Glomerular visceral epithelial cell (primary cell): ENCODE results near the gene CLDN1.

ENCODE experiments used
- DNase-seq: peaks from one replicate; pipeline ENCODE4 v3.0.0-alpha.2; 2016; ENCODE audit errors: extremely low spot score

The CLDN1 gene

GRCh38 chr3:190333961-190334360 is 11.7 kb upstream of the CLDN1 start:
- DNase-seq = no peak

- DNase-seq = no peak
Observed at GRCh38 chr3:190330936-190331734, 8.9 kb upstream of the CLDN1 start.

DNA sequence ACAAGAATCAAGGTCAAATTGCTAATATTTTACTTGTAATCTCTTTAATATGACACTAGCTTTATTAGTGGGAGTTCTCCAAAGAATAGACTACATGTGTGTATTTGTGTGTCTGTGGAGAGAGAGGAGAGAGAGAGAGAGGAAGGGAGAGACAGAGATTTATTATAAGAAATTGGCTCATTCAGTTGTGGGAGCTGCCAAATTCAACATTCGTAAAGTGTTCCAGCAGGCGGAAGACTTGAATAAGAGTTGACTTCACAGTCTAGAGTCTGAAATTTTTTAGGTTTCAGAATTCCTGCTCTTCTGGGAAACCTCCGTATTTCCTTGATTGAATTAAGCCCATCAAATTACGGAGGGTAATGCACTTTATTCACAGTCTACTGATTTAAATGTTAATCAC is 4.7 kb upstream of the CLDN1 start:
- DNase-seq = no peak

DNA sequence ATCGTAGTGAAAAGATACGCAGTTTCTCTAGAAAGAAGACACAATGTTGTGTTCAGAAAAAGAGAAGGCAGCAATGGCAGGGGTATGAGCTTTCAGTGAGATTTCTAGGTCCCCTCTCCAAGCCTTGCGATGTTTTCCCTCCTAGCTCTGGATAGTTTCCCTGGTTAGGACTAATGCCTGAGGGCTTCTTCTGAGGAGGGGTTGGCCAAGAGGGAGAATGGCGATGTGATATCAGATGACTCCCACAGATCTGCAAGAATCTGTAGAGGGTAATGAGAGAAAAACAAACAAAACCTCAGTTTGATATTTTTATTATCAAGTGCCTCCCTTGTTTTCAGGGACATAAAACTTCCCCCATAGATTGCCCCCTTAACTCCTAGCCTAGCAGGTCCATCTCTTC is 4.1 kb upstream of the CLDN1 start:
- no peak for DNase-seq

GRCh38 chr3:190325923-190326322 is 3.7 kb upstream of the CLDN1 start:
- DNase-seq = no peak

DNA sequence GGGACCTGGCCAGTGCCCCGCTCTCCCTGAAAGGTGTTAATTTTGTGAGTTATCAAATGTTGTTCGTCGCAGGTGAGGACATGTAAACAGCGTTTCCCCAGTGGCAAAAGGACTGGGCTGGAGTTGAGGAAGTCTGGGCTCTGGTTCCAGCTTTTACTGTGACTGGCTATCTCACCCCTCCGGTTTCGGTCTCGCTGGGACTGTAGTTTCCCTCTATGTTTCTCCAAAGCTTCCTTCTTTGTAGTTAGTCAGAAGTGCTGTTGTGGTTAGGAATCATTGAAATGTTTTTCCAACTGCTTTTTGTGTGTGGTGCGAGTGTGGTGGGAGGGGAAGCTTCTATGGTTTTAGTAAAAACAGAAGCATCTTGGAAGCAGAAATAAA is 990 bp upstream of the CLDN1 start:
- DNase-seq = no peak

GRCh38 chr3:190322604-190323245 is 479 bp upstream of the CLDN1 start:
- DNase-seq = no peak

DNA sequence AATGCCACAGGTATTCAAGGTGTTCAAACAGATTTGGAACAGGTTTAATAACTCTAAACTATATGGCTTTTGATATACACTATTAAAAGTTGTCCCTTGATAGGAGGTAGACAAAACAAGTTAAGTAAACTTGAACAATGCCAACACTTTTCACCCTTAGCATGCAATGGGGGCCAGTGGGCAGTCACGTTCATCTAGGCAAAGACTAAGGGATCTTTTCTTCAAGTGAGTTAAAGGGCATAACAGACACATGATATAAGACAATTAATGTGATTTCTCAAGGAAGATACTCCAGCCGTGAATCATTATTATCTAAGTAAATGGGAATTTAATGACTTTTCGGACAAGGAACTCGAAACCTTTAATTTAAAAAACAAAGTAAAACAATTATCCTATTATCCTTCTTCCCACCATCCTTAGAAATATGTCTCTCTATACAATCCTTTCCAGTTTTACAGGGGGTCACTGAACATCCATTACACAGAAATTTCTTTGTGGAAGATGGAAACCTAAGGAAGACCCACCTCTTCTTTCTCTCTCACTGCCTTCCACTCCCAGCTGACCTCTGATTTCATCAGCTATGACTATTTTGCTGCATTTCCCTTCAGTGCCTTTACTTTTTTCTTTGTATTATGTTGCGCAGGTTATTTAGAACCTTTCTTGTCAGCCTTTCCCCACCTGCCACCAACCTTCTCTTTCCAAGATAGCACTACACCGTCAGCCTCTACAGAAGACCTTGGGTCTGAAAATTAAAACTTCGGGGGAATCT is 1.5 kb downstream of the CLDN1 start:
- DNase-seq = peak; percentile 34

DNA sequence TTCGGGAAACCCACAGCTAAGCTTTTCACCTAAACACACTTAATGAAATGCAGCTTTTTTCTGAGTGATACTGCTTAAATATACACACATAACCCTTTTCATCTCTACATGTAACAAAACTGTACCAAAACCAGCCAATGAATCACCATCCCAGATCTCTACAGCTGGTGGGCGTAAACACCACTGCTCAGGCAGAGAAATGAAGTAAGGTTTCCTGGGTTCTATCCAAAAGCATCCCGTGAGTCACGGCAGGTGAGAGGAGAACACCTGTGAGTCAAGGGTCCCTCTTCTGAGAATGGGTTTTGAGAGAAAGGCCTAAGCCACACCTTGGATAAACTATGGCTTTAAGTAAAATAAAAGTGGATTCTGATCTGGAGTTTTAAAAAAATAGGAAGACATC is 2.6 kb downstream of the CLDN1 start:
- peak; percentile 42 for DNase-seq

DNA sequence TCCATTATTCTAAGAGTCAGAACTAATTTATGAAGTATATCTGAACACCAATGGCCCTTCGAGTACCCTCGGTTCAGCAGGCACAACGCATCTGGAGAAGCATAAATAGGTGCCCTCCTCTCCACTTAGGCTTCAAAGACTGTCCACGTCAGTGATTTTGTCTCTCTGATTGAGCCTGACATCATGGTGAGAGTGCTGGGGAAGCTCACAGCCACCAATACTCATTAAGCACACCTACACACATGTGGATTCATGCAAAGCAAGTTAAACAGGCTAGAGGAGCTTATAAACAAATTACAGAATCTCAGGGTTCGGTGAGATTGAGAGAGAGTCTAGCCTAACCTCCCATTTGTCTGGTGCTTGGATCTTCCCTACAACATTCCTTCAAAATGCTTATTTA is 3.6 kb downstream of the CLDN1 start:
- no peak for DNase-seq

DNA sequence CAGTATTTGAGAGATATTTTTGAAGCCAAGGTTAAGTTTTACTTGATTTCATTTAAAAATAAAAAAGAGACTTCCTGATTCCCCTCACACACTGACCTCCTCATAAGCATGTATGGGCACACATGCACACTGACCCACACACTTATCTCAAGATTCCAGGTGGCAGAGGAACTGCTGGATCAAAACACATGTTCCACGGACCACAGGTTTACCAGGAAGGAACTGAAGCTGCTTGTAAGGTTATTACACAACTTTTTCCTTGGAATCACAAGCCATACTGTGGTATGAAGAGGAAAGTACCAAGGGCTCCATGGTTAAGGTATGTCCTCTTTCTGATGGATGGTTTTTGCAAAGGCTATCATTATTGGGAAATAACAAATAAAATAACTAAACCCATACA is 7.5 kb downstream of the CLDN1 start:
- DNase-seq = no peak

GRCh38 chr3:190309414-190309813 is 12.8 kb downstream of the CLDN1 start:
- DNase-seq = no peak

DNA sequence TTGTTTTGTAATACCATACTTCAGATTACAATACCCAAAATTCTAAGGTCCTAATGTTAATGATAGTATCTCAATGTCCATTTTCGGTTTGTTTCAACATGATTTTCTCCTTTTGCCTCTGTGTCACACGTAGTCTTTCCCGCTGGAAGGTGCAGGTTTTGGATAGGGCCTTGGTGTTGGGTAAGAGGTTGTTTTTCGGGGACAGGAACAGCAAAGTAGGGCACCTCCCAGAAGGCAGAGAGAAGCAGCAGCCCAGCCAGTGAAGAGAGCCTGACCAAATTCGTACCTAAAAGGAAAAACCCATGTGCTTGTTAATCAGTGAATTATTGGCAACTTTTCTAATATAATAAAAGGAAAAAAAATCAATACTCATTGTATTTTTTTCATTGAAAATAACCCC is 14.1 kb downstream of the CLDN1 start:
- DNase-seq = no peak

GRCh38 chr3:190307164-190307545 is 15.1 kb downstream of the CLDN1 start:
- DNase-seq = no peak

GRCh38 chr3:190306513-190307163 is 15.6 kb downstream of the CLDN1 start:
- DNase-seq = no peak

GRCh38 chr3:190306026-190306425 is 16.2 kb downstream of the CLDN1 start:
- no peak for DNase-seq

GRCh38 chr3:190305406-190305805 is 16.8 kb downstream of the CLDN1 start:
- no peak for DNase-seq

DNA sequence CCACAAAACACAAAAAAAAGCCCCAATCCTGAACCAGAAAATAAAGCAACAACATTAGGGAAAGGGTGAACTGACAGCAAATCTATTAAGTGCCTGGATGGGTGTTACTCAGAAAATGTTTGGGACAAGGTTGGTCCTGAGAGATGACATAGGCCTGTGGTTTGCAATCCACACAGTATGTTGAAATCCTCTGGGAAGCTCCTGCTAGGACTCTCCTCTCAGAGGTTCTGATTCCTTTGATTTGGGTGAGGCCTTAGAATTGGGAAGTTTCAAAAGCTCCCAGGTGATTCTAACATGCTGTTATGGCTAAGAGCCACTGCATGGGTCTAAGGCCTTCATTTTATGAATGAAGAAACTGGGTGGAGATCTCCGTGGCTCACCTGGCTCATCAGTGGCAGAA is 18.4 kb downstream of the CLDN1 start:
- DNase-seq = no peak

- peak; percentile 66 for DNase-seq
Observed at GRCh38 chr3:190302212-190302867, 19.9 kb downstream of the CLDN1 start.

GRCh38 chr3:190301591-190301990 is 20.7 kb downstream of the CLDN1 start:
- no peak for DNase-seq

DNA sequence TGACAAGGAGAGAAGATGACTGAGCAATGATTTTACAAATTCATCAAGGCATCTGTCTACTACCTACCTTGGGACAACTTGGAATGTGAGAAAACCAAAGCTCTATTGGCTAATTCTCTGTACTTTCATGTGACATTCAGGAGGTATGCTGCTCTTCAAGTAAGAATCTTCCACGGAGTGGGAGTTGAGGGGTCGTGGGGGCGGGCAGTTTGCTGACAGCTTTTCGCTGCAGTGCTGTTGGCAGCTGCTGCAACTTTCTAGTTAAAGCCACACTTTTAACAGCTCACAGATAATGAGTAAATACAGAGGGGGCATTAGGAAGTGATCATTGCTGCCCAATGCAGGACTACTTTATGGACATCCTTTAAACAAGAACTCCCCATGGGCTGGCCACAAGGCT is 22.3 kb downstream of the CLDN1 start:
- DNase-seq = no peak

- no peak for DNase-seq
Observed at GRCh38 chr3:190294030-190294429, 28.2 kb downstream of the CLDN1 start.
